ENCODE measurements around the gene ZNF804A. TPM values are rescaled to one million over a fixed set of nuclear protein-coding genes. Genes with fewer than 3 reads are reported as not detected.
A peak's percentile ranks its signal among the peaks of the same experiment; 100 is the strongest.

The ZNF804A gene
- total RNA-seq, 1 experiment from 2014 or later = 3.4 TPM

DNA sequence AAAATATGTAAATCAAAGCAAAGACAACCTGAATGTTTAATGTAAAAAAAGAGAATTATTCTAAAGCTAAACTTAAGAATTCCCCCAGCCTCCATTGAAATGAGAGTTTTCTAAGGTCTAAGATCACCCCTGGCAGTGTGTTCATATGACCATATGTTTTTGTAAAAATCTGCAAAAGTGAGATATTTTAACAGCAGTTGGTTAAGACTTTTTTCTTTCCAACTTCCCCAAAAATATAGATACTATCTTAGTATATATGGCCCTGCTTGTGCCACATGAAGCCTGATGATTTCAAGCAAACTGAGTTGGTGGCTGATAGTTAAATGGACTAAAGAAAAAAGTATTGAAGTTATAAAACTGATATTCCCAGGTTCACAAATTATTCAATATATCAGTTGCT, 35.4 kb downstream of the ZNF804A start:
- BruUV-seq (replicated peaks) = no TSS peak
- no peak for DNase-seq (ENCODE audit: low spot score)
- no peaks in the 10 kb centered on the region for H3K9me3 ChIP-seq (ENCODE audit: low read depth, low read length, poor library complexity, severe bottlenecking)
- H3K36me3 ChIP-seq (ENCODE audit: insufficient read depth, low read length, poor library complexity, severe bottlenecking) = no peaks in the 10 kb centered on the region
- H3K4me1 ChIP-seq (ENCODE audit: insufficient read depth, low read length, poor library complexity, severe bottlenecking) = peaks cover 36% of the 10 kb centered on the region
- POLR2A ChIA-PET (ENCODE audit: low non-redundant PET) = no interaction called here
- TF ChIP-seq CTCF (conservative IDR thresholded peaks at IDR 0.05; ENCODE audit: low read depth, low read length) (no peak), EZH2 (IDR thresholded peaks at IDR 0.05; ENCODE audit: borderline replicate concordance, low read depth, low read length, poor library complexity, severe bottlenecking) (no peak)
- no peak overlapping the region for H3K27ac ChIP-seq (ENCODE audit: low read depth, low read length, poor library complexity, severe bottlenecking)
- CTCF ChIA-PET = no interaction called here
- intact Hi-C loops (cut with micrococcal nuclease; ENCODE audit: unreplicated experiment) = no loop called here
- no peaks in the 10 kb centered on the region for H3K27me3 ChIP-seq (replicated peaks; ENCODE audit: insufficient read depth, low read depth, low read length, poor library complexity)
- no peak overlapping the region for H3K4me3 ChIP-seq (ENCODE audit: low read depth, low read length, poor library complexity, severe bottlenecking)

DNA sequence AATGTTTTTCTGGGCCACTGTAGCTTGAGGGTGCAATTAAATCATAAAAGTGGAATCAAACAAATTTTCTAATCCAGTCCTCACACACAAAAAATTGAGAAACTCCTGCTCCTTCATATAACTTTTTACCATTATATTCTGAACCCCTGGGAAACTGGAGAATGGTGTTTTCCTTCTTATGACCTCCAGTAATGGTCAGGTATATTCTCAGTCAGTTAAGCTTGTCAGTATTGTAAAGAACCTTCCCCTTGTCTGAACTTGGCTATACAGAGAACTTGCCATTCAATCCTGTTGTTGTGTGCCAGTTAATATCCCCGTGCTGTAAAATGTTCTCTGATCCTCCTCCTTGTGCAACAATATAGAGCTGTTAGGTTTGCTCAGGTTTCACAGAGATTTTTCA, 39.5 kb downstream of the ZNF804A start:
- no peak overlapping the region for H3K4me3 ChIP-seq (ENCODE audit: low read depth, low read length, poor library complexity, severe bottlenecking)
- no peak for DNase-seq (ENCODE audit: low spot score)
- H3K27ac ChIP-seq (ENCODE audit: low read depth, low read length, poor library complexity, severe bottlenecking) = no peak overlapping the region
- no TSS peak for BruUV-seq (replicated peaks)
- peaks cover 36% of the 10 kb centered on the region for H3K4me1 ChIP-seq (ENCODE audit: insufficient read depth, low read length, poor library complexity, severe bottlenecking)
- intact Hi-C loops (cut with micrococcal nuclease; ENCODE audit: unreplicated experiment) = no loop called here
- no peaks in the 10 kb centered on the region for H3K27me3 ChIP-seq (replicated peaks; ENCODE audit: insufficient read depth, low read depth, low read length, poor library complexity)
- ChIA-PET POLR2A (ENCODE audit: low non-redundant PET) (interaction anchor here (0.6 kb wide), 1 partner anchor 1996 kb away, joined by 3 read pairs; no protein-coding TSS in a partner anchor), CTCF (no interaction called here)
- no peaks in the 10 kb centered on the region for H3K9me3 ChIP-seq (ENCODE audit: low read depth, low read length, poor library complexity, severe bottlenecking)
- H3K36me3 ChIP-seq (ENCODE audit: insufficient read depth, low read length, poor library complexity, severe bottlenecking) = no peaks in the 10 kb centered on the region
- no peak for TF ChIP-seq EZH2 (IDR thresholded peaks at IDR 0.05; ENCODE audit: borderline replicate concordance, low read depth, low read length, poor library complexity, severe bottlenecking)
- no peak for TF ChIP-seq CTCF (conservative IDR thresholded peaks at IDR 0.05; ENCODE audit: low read depth, low read length)

GRCh38 chr2:184644685-184645084, 46.4 kb downstream of the ZNF804A start:
- Histone ChIP-seq H3K4me1 (ENCODE audit: insufficient read depth, low read length, poor library complexity, severe bottlenecking) (no peaks in the 10 kb centered on the region), H3K36me3 (ENCODE audit: insufficient read depth, low read length, poor library complexity, severe bottlenecking) (peaks cover 9% of the 10 kb centered on the region), H3K27me3 (replicated peaks; ENCODE audit: insufficient read depth, low read depth, low read length, poor library complexity) (no peaks in the 10 kb centered on the region), H3K9me3 (ENCODE audit: low read depth, low read length, poor library complexity, severe bottlenecking) (peaks cover 25% of the 10 kb centered on the region), H3K27ac (ENCODE audit: low read depth, low read length, poor library complexity, severe bottlenecking) (no peak overlapping the region), H3K4me3 (ENCODE audit: low read depth, low read length, poor library complexity, severe bottlenecking) (no peak overlapping the region)
- ChIA-PET POLR2A (ENCODE audit: low non-redundant PET) (no interaction called here), CTCF (no interaction called here)
- no TSS peak for BruUV-seq (replicated peaks)
- intact Hi-C loops (cut with micrococcal nuclease; ENCODE audit: unreplicated experiment) = loop anchor here (10.0 kb wide), 1 partner anchor 260 kb away; no protein-coding TSS in a partner anchor
- DNase-seq (ENCODE audit: low spot score) = peak; percentile 35
- no peak for TF ChIP-seq EZH2 (IDR thresholded peaks at IDR 0.05; ENCODE audit: borderline replicate concordance, low read depth, low read length, poor library complexity, severe bottlenecking)
- TF ChIP-seq CTCF (conservative IDR thresholded peaks at IDR 0.05; ENCODE audit: low read depth, low read length) = peak; percentile 49; the same call in 1 of the 2 replicates
